Mesendoderm (in vitro differentiated cells): ENCODE data around the gene WNT16.
"Not testable (repeated sequence)": the region's sequence is repeated elsewhere in the genome, so short reads cannot be mapped to it uniquely, and the experiment has no call there.

Source experiments
- DNase-seq: peaks from one replicate; pipeline ENCODE4 v3.0.0; 2013
- H2AK5ac ChIP-seq: 2 replicates; pipeline ENCODE4 v1.6.1; 2013; ENCODE audit warnings: low read length, inconsistent platforms
- H2BK120ac ChIP-seq: 2 replicates; pipeline ENCODE4 v1.6.1; 2013; ENCODE audit warnings: low read depth, mild to moderate bottlenecking, low read length, moderate library complexity, mixed read lengths
- H2BK15ac ChIP-seq: replicated peaks from 2 replicates; pipeline ENCODE4 v1.6.1; 2013; ENCODE audit warnings: low read depth, mild to moderate bottlenecking, moderate library complexity
- H2BK5ac ChIP-seq: 2 replicates; pipeline ENCODE4 v1.6.1; 2013; ENCODE audit warnings: low read length, inconsistent platforms
- H3K18ac ChIP-seq: 2 replicates; pipeline ENCODE4 v1.6.1; 2013; ENCODE audit warnings: mild to moderate bottlenecking, low read length, mixed read lengths
- H3K23ac ChIP-seq: one replicate; pipeline ENCODE4 v1.6.1; 2013; ENCODE audit warnings: low read length
- H3K27ac ChIP-seq: 2 replicates; pipeline ENCODE4 v1.5.1; 2013; ENCODE audit warnings: low read depth, mild to moderate bottlenecking, inconsistent platforms, low read length, moderate library complexity
- H3K27me3 ChIP-seq: 2 replicates; pipeline ENCODE4 v1.6.1; 2013; ENCODE audit warnings: low read length, control low read depth, mild to moderate bottlenecking, inconsistent platforms; ENCODE audit not compliant: insufficient read depth, poor library complexity
- H3K36me3 ChIP-seq: 2 replicates; pipeline ENCODE4 v1.6.1; 2013; ENCODE audit warnings: low read length, inconsistent platforms; ENCODE audit not compliant: control insufficient read depth, insufficient read depth
- H3K4ac ChIP-seq: one replicate; pipeline ENCODE4 v1.6.1; 2013; ENCODE audit warnings: low read depth, mild to moderate bottlenecking, low read length, moderate library complexity
- H3K4me1 ChIP-seq: 2 replicates; pipeline ENCODE4 v1.6.1; 2013; ENCODE audit warnings: low read depth, low read length, inconsistent platforms; ENCODE audit not compliant: control insufficient read depth
- H3K4me2 ChIP-seq: 2 replicates; pipeline ENCODE4 v1.6.1; 2013; ENCODE audit warnings: low read length
- H3K4me3 ChIP-seq: 2 replicates; pipeline ENCODE4 v1.5.1; 2013; ENCODE audit warnings: mild to moderate bottlenecking, low read length
- H3K56ac ChIP-seq: one replicate; pipeline ENCODE4 v1.6.1; 2013; ENCODE audit warnings: low read length
- H3K79me1 ChIP-seq: 2 replicates; pipeline ENCODE4 v1.6.1; 2013; ENCODE audit warnings: low read length, inconsistent platforms
- H3K79me2 ChIP-seq: 2 replicates; pipeline ENCODE4 v1.6.1; 2013; ENCODE audit warnings: mild to moderate bottlenecking, low read length; ENCODE audit not compliant: control insufficient read depth, insufficient read depth
- H3K9ac ChIP-seq: 2 replicates; pipeline ENCODE4 v1.6.1; 2013; ENCODE audit warnings: low read length, inconsistent platforms
- H4K5ac ChIP-seq: one replicate; pipeline ENCODE4 v1.6.1; 2013; ENCODE audit warnings: low read length
- H4K8ac ChIP-seq: one replicate; pipeline ENCODE4 v1.6.1; 2013; ENCODE audit warnings: low read depth, mild to moderate bottlenecking, control low read depth, low read length, moderate library complexity
- WGBS: extraction: QIAGEN DNeasy Blood & Tissue Kit; methylation state at CpG from one replicate; pipeline ENCODE4 v1.1.7; 2013; ENCODE audit warnings: low lambda C conversion rate, missing lambda C conversion rate; ENCODE audit not compliant: insufficient coverage; ENCODE audit errors: extremely low coverage; 5-methylcytosine and 5-hydroxymethylcytosine counted together

The WNT16 gene

GRCh38 chr7:121307021-121307574, 21.7 kb upstream of the WNT16 start:
- peak; percentile 38 for DNase-seq
- Histone ChIP-seq H3K36me3 (no peaks in the 10 kb centered on the region), H3K9ac (no peak overlapping the region), H3K4me2 (no peak overlapping the region), H2BK15ac (no peak overlapping the region), H3K23ac (peak overlapping the region; percentile 32), H4K5ac (no peak overlapping the region), H2BK5ac (no peak overlapping the region), H2AK5ac (no peak overlapping the region), H3K27ac (no peak overlapping the region), H3K4ac (no peak overlapping the region), H3K56ac (no peak overlapping the region), H2BK120ac (no peak overlapping the region), H3K4me3 (no peak overlapping the region), H3K79me2 (no peaks in the 10 kb centered on the region), H3K18ac (no peak overlapping the region), H4K8ac (no peak overlapping the region), H3K79me1 (no peaks in the 10 kb centered on the region), H3K27me3 (no peaks in the 10 kb centered on the region), H3K4me1 (no peaks in the 10 kb centered on the region)
- no CpG with 5 or more reads among the region's 4 CpGs for WGBS

- no peak overlapping the region for H2BK120ac ChIP-seq
- no peak overlapping the region for H3K23ac ChIP-seq
- H2AK5ac ChIP-seq, result no peak overlapping the region
- H3K79me2 ChIP-seq, result no peaks in the 10 kb centered on the region
- no peak overlapping the region for H3K9ac ChIP-seq
- H3K4me2 ChIP-seq, result no peak overlapping the region
- no peak overlapping the region for H2BK5ac ChIP-seq
- no peaks in the 10 kb centered on the region for H3K27me3 ChIP-seq
- no peak overlapping the region for H3K4me3 ChIP-seq
- H4K8ac ChIP-seq, result no peak overlapping the region
- H4K5ac ChIP-seq, result no peak overlapping the region
- H3K4me1 ChIP-seq, result no peaks in the 10 kb centered on the region
- H3K36me3 ChIP-seq, result no peaks in the 10 kb centered on the region
- no peak for DNase-seq
- WGBS, result no CpG with 5 or more reads among the region's 3 CpGs
- no peak overlapping the region for H3K4ac ChIP-seq
- no peaks in the 10 kb centered on the region for H3K79me1 ChIP-seq
- H2BK15ac ChIP-seq, result no peak overlapping the region
- no peak overlapping the region for H3K56ac ChIP-seq
- no peak overlapping the region for H3K27ac ChIP-seq
- no peak overlapping the region for H3K18ac ChIP-seq
Observed at GRCh38 chr7:121313220-121313792, 15.5 kb upstream of the WNT16 start.

GRCh38 chr7:121313793-121314676, 14.8 kb upstream of the WNT16 start:
- Histone ChIP-seq H2BK120ac (no peak overlapping the region), H3K27me3 (no peaks in the 10 kb centered on the region), H3K79me1 (no peaks in the 10 kb centered on the region), H3K27ac (no peak overlapping the region), H3K18ac (no peak overlapping the region), H3K4me2 (no peak overlapping the region), H3K79me2 (no peaks in the 10 kb centered on the region), H4K5ac (no peak overlapping the region), H3K4me3 (no peak overlapping the region), H4K8ac (no peak overlapping the region), H3K4ac (no peak overlapping the region), H3K36me3 (no peaks in the 10 kb centered on the region), H3K4me1 (no peaks in the 10 kb centered on the region), H2AK5ac (no peak overlapping the region), H3K56ac (no peak overlapping the region), H2BK5ac (no peak overlapping the region), H3K23ac (no peak overlapping the region), H2BK15ac (no peak overlapping the region), H3K9ac (no peak overlapping the region)
- no CpG with 5 or more reads among the region's 9 CpGs for WGBS
- peak; percentile 37 for DNase-seq

GRCh38 chr7:121315170-121315569, 13.6 kb upstream of the WNT16 start:
- H3K36me3 ChIP-seq, H2BK120ac ChIP-seq, H3K23ac ChIP-seq, H3K4ac ChIP-seq, H3K4me3 ChIP-seq, H3K79me2 ChIP-seq, H2BK15ac ChIP-seq, DNase-seq, H3K79me1 ChIP-seq, H3K56ac ChIP-seq, H2BK5ac ChIP-seq, H3K18ac ChIP-seq, H3K27me3 ChIP-seq, H3K27ac ChIP-seq, H3K9ac ChIP-seq, H3K4me2 ChIP-seq, H4K8ac ChIP-seq, H2AK5ac ChIP-seq, H3K4me1 ChIP-seq, H4K5ac ChIP-seq: not testable (repeated sequence)
- WGBS, result no CpG with 5 or more reads among the region's 3 CpGs

- no peak overlapping the region for H3K56ac ChIP-seq
- DNase-seq, result no peak
- no peak overlapping the region for H3K18ac ChIP-seq
- no peak overlapping the region for H3K23ac ChIP-seq
- H3K36me3 ChIP-seq, result no peaks in the 10 kb centered on the region
- no peaks in the 10 kb centered on the region for H3K4me1 ChIP-seq
- no peak overlapping the region for H4K5ac ChIP-seq
- no peak overlapping the region for H2BK120ac ChIP-seq
- no peak overlapping the region for H2AK5ac ChIP-seq
- no peak overlapping the region for H2BK5ac ChIP-seq
- H3K4ac ChIP-seq, result no peak overlapping the region
- no peaks in the 10 kb centered on the region for H3K79me2 ChIP-seq
- no peak overlapping the region for H3K9ac ChIP-seq
- no peak overlapping the region for H2BK15ac ChIP-seq
- no CpG with 5 or more reads among the region's 3 CpGs for WGBS
- H3K79me1 ChIP-seq, result no peaks in the 10 kb centered on the region
- H3K4me3 ChIP-seq, result no peak overlapping the region
- no peak overlapping the region for H3K27ac ChIP-seq
- no peaks in the 10 kb centered on the region for H3K27me3 ChIP-seq
- no peak overlapping the region for H4K8ac ChIP-seq
- H3K4me2 ChIP-seq, result no peak overlapping the region
Observed at GRCh38 chr7:121322460-121322859, 6.3 kb upstream of the WNT16 start.
